ENCODE results near the gene MARVELD3. TPM values are rescaled to one million over a fixed set of nuclear protein-coding genes. Genes with fewer than 3 reads are reported as not detected.
"Not testable (repeated sequence)": the region's sequence is repeated elsewhere in the genome, so short reads cannot be mapped to it uniquely, and the experiment has no call there.

The MARVELD3 gene
- total and polyA plus RNA-seq, 2 experiments from 2014 or later = 0.20 TPM; not detected in 1

- Histone ChIP-seq H3K79me2 (ENCODE audit: insufficient read depth) (no peaks in the 10 kb centered on the region), H3K4me1 (ENCODE audit: insufficient read depth) (no peaks in the 10 kb centered on the region), H3K4me2 (ENCODE audit: unreplicated experiment) (no peak overlapping the region), H3K36me3 (ENCODE audit: low read depth) (no peaks in the 10 kb centered on the region), H3F3A (ENCODE audit: insufficient read depth) (no peaks in the 10 kb centered on the region), H3K4me3 (no peak overlapping the region), H3K9me2 (ENCODE audit: insufficient read depth) (no peaks in the 10 kb centered on the region), H4K20me1 (ENCODE audit: insufficient read depth) (no peaks in the 10 kb centered on the region), H2AFZ (no peak overlapping the region), H3K27me3 (replicated peaks; ENCODE audit: insufficient read depth) (peaks cover 7% of the 10 kb centered on the region), H3K9me3 (ENCODE audit: low read depth) (no peaks in the 10 kb centered on the region), H3K9ac (no peak overlapping the region), H3K27ac (no peak overlapping the region)
- DNase-seq = no peak
- in situ Hi-C loops (cut with MboI) = no loop called here
- 18 to 21% methylated on average over 3 of the region's 3 CpGs for WGBS, 2 experiments (ENCODE audit: low coverage in 1 of 2, low lambda C conversion rate in 2 of 2, missing lambda C conversion rate in 2 of 2)
- TF ChIP-seq EZH2 (IDR thresholded peaks at IDR 0.05; ENCODE audit: insufficient read depth, poor library complexity, severe bottlenecking) = no peak
These were observed 32.7 kb upstream of the MARVELD3 start for GRCh38 chr16:71593048-71593999.

DNA sequence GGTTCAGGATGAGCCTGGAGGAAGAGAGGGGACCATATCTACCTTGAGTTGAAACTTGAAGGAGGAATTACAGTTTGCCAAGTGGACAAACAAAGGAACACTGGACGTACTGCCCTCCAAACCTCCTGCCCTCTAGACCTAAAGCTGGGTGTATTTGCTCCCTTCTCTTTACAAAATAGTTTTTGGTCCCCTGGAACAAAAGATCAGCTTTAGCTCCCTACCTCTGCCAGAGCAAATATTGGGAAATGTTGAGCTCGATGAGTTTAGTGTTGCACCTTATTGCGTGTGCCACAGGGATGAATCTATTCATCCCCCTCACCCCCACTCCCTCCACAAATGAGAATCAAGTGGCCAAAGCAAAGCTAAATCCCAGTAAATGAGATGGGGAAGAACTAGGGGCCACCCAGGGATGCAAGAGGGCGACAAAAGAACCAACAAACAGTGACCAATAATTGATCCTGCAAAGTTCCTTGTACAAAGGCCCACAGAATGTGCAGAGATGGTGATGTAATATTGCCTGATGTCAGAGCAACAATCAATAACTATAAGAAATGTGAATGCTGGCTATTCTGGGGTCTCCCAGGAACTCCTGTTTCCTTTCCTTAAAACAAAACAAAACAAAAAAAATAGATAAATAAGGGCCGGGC is 31.9 kb upstream of the MARVELD3 start:
- no peak overlapping the region for H2AFZ ChIP-seq
- no peaks in the 10 kb centered on the region for H3F3A ChIP-seq (ENCODE audit: insufficient read depth)
- 57% methylated on average over 5 of the region's 5 CpGs for WGBS, 2 experiments (ENCODE audit: low coverage in 1 of 2, low lambda C conversion rate in 2 of 2, missing lambda C conversion rate in 2 of 2)
- no peak for DNase-seq
- H3K27me3 ChIP-seq (replicated peaks; ENCODE audit: insufficient read depth) = peaks cover 7% of the 10 kb centered on the region
- no peaks in the 10 kb centered on the region for H3K9me2 ChIP-seq (ENCODE audit: insufficient read depth)
- H4K20me1 ChIP-seq (ENCODE audit: insufficient read depth) = no peaks in the 10 kb centered on the region
- H3K9ac ChIP-seq = no peak overlapping the region
- no peaks in the 10 kb centered on the region for H3K4me1 ChIP-seq (ENCODE audit: insufficient read depth)
- no peaks in the 10 kb centered on the region for H3K36me3 ChIP-seq (ENCODE audit: low read depth)
- in situ Hi-C loops (cut with MboI) = no loop called here
- no peak for TF ChIP-seq EZH2 (IDR thresholded peaks at IDR 0.05; ENCODE audit: insufficient read depth, poor library complexity, severe bottlenecking)
- H3K9me3 ChIP-seq (ENCODE audit: low read depth) = no peaks in the 10 kb centered on the region
- no peak overlapping the region for H3K4me3 ChIP-seq
- no peak overlapping the region for H3K4me2 ChIP-seq (ENCODE audit: unreplicated experiment)
- H3K79me2 ChIP-seq (ENCODE audit: insufficient read depth) = no peaks in the 10 kb centered on the region
- H3K27ac ChIP-seq = no peak overlapping the region

DNA sequence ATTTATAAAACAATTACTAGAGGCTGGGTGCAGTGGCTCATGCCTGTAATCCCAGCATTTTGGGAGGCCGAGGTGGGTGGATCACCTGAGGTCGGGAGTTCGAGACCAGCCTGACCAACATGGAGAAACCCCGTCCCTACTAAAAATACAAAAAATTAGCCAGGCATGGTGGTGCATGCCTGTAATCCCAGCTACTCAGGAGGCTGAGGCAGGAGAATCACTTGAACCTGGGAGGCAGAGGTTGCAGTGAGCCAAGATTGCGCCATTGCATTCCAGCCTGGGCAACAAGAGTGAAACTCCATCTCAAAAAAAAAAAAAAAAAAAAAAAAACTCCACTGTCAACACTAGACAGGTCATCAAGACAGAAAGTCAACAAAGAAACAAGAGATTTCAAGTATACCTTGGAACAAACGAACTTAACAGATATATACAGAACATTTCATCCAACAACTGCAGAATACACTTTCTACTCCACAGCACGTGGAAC is 30.6 kb upstream of the MARVELD3 start:
- H3K4me1 ChIP-seq (ENCODE audit: insufficient read depth); H3K79me2 ChIP-seq (ENCODE audit: insufficient read depth); H3K9me3 ChIP-seq (ENCODE audit: low read depth); H3K36me3 ChIP-seq (ENCODE audit: low read depth); H2AFZ ChIP-seq; DNase-seq; H3K27me3 ChIP-seq (replicated peaks; ENCODE audit: insufficient read depth); H3K9ac ChIP-seq; H3K4me3 ChIP-seq; H3K4me2 ChIP-seq (ENCODE audit: unreplicated experiment); H3K9me2 ChIP-seq (ENCODE audit: insufficient read depth); H3K27ac ChIP-seq; in situ Hi-C loops (cut with MboI); H4K20me1 ChIP-seq (ENCODE audit: insufficient read depth); H3F3A ChIP-seq (ENCODE audit: insufficient read depth): not testable (repeated sequence)
- 43 to 56% methylated on average over 7 of the region's 7 CpGs for WGBS, 2 experiments (ENCODE audit: low coverage in 1 of 2, low lambda C conversion rate in 2 of 2, missing lambda C conversion rate in 2 of 2)

DNA sequence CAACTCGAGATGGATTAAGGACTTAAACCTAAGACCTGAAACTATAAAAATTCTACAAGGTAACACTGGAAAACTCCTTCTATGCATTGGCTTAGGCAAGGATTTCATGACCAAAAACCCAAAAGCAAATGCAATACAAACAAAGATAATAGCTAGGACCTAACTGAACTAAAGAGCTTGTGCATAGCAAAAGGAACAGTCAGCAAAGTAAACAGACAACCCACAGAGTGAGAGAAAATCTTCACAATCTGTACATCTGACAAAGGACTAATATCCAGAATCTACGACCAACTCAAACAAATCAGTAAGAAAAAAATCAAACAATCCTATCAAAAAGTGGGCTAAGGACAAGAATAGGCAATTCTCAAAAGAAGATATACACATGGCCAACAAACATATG is 27.6 kb upstream of the MARVELD3 start:
- H3K79me2 ChIP-seq (ENCODE audit: insufficient read depth); H3K9ac ChIP-seq; H3K9me3 ChIP-seq (ENCODE audit: low read depth); H3K4me3 ChIP-seq; H3K27ac ChIP-seq; H4K20me1 ChIP-seq (ENCODE audit: insufficient read depth); H3K4me2 ChIP-seq (ENCODE audit: unreplicated experiment); H2AFZ ChIP-seq; H3K27me3 ChIP-seq (replicated peaks; ENCODE audit: insufficient read depth); DNase-seq; H3K4me1 ChIP-seq (ENCODE audit: insufficient read depth); H3K36me3 ChIP-seq (ENCODE audit: low read depth); H3F3A ChIP-seq (ENCODE audit: insufficient read depth); in situ Hi-C loops (cut with MboI); H3K9me2 ChIP-seq (ENCODE audit: insufficient read depth): not testable (repeated sequence)
- WGBS, 2 experiments (ENCODE audit: low coverage in 1 of 2, low lambda C conversion rate in 2 of 2, missing lambda C conversion rate in 2 of 2) = 40 to 44% methylated on average over 2 of the region's 2 CpGs
